ENCODE data around the gene WDFY4.

DNA sequence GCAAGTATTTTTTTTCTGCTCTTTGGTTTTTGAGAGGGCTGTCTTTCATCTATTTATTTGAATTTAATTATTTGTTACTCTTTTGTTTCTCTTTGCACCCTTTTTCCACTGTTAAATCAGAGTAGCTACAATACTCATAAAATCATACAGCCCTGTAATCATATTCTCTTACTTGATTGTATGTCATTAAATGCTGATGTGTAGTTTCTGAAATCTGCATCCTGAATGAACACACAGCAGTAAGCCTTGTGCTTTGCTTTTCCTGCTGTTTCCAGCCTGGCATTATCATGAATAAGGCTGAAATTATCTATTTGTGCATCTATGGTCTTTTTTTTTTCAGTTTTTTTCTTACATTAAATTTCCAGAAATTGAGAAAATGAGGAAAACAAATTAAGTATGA is 250.9 kb downstream of the WDFY4 start:
- TF ChIP-seq, protein P1, sequence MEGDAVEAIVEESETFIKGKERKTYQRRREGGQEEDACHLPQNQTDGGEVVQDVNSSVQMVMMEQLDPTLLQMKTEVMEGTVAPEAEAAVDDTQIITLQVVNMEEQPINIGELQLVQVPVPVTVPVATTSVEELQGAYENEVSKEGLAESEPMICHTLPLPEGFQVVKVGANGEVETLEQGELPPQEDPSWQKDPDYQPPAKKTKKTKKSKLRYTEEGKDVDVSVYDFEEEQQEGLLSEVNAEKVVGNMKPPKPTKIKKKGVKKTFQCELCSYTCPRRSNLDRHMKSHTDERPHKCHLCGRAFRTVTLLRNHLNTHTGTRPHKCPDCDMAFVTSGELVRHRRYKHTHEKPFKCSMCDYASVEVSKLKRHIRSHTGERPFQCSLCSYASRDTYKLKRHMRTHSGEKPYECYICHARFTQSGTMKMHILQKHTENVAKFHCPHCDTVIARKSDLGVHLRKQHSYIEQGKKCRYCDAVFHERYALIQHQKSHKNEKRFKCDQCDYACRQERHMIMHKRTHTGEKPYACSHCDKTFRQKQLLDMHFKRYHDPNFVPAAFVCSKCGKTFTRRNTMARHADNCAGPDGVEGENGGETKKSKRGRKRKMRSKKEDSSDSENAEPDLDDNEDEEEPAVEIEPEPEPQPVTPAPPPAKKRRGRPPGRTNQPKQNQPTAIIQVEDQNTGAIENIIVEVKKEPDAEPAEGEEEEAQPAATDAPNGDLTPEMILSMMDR (IDR thresholded peaks at IDR 0.05): no peak
- no peak for TF ChIP-seq EP300 (IDR thresholded peaks at IDR 0.05)
- TF ChIP-seq POLR2AphosphoS5 (IDR thresholded peaks at IDR 0.05): no peak
- no peak for TF ChIP-seq POLR2A (IDR thresholded peaks at IDR 0.05)
